Muscle of arm (tissue), 12 donors: ENCODE data around the gene ZFHX3. TPM values are rescaled to one million over a fixed set of nuclear protein-coding genes. Genes with fewer than 3 reads are reported as not detected.
A peak's percentile ranks its signal among the peaks of the same experiment; 100 is the strongest.

Experiments
- DNase-seq: peaks from one replicate; pipeline ENCODE4 v3.0.0-alpha.2; 2013
- polyA plus RNA-seq, 12 donors: library from polyadenylated mRNA; unstranded; fragments of 120-200 nt; gene quantifications; one replicate each; pipeline ENCODE4 v1.2.1, GENCODE V29; 2013; ENCODE audit not compliant: insufficient read length in 12 of 12

Gene ZFHX3
- polyA plus RNA-seq, 12 donors = 7.2 to 25.4 (median 9.7) TPM

DNA sequence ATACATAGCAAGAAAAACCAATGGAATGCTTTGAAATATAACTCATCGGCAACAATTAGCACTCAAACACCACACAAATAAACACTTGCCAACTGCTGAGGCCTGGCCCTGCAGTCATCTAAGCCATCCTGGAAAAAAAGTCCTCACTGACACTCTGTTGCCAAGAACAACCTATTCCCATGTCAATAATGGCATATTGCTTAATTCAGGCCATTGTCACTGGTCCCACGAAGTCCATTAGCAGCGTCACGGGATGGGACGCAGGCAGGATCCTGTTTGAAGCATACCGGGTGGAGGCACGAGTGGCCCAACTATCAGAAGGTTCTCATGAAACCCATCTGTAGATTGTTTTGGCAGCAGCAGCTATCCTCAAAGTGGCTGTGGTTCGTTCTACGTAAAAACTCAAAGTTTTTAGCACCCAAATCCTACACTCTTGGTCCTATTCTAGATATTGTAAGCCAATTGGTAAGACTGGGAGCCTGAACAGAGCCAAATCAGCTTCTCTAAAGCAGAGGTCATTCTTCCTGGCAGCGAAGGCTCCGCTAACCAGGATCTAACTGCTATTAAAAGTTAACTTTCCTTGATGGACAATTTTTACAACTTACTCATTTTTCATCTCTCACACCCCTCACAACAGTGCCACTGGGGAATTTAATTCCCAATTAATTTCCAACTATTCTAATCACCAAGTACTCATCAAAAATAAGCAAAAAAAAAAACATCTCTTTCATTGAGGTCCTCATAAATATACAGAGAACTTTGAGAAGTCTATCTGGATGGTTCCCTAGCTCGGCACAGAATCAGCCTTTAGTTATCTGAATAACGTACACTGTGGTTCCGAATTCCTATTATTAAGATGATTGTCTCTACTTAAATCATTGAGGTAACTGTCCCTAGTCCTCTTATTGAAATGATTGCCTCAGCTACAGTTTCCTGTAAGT is 91.5 kb downstream of the ZFHX3 start:
- no peak for DNase-seq

DNA sequence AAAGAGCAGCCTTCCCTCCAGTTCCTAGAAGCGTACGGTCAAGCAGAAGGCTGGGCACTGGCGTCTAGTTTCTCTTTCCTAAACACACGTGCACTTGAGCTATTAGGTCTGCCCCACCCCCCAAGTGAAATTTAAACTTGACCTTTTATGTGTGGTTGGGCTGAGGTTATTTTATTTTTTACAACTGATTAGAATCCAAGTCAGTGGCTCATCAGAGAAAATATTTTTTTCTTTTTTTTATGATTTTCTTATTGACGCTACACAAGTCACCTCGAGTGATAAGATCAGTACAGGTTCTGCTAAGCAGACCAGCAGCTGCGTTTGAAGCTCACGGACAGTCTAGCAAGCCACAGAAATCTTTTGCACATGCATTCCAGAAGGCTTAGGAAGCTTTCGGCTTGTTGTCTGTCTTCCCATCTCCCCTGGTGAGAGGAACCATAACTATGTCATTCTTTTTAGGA is 95.1 kb downstream of the ZFHX3 start:
- DNase-seq = no peak

DNA sequence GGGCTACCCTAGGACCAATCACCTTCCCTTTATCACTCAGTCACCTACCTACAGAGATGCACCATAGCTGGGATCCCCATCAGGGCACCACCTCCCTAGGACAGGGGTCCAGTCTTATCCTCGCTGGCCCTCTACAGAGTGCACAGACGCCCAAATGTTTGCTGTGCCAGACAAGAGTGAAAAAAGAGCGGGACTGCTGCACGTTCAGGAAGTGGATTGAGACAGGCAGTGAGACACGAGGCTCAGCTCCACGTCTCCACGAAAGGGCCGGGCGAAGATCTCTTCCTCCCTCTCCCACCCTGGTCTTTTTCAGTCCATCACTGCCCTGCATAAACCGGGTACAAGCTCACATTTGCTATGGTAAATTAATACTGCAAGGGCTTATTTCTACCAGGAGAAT is 95.5 kb downstream of the ZFHX3 start:
- no peak for DNase-seq

DNA sequence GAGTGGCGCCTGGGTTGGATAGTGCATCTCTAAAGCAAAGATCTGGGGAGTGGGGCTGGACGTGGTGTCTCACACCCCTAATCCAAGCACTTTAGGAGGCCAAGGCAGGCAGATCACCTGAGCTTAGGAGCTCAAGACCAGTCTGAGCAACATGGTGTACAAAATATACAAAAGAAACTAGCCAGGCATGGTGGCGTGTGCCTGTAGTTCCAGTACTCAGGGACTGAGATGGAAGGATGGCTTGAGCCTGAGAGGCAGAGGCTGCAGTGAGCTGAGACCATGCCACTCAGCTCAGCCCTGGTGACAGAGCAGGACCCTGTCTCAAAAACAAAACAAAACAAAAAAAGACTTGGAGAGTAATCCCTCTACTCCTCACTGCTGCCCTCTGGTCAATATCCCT is 96.0 kb downstream of the ZFHX3 start:
- DNase-seq = no peak

DNA sequence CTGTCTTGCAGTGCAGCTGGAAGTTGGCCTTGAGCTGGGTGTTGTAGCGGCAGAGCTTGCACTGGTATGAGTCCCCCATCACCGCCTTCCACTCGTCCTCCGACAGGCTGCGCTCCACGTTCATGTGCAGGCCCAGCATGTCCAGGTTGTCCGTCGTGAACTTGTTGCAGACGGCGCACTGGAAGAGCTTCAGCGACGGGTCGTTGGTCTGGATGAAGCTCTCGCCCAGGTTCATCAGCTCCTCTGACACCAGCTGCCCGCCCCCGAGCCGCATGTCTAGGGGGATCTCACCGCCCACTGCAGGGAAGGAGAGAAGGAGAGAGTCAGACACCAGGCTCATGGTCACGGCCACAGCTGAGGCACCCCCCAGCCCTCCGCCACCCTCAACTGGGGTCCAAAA is 97.3 kb downstream of the ZFHX3 start:
- no peak for DNase-seq

DNA sequence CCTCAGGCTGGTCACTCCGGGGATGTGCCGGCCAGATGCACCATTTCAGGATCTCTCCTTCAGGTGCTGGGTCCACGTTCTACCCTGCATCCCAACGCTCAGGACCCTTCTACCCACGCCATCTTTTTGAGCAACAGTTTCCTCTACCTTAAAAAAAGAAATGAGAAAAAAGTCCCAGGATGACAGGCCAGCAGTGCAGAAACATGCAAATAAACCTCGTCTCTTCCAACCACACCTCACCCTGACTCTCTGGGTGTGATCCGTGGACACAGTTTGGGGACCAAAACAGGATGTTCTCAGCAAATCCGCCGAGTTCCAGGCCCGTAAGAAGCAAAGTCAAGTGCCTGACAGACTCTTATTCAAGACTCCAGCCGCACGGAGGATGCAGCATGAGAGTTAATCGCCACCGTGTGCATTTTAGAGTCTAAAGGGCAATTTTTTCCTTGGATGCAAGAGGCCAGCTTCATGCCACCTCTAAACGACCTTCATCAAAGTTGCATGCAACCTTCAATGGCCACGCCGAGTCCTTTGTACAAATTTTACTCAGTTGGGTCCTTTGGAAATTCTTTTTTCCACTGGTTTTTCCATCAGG is 99.6 kb downstream of the ZFHX3 start:
- DNase-seq = no peak

DNA sequence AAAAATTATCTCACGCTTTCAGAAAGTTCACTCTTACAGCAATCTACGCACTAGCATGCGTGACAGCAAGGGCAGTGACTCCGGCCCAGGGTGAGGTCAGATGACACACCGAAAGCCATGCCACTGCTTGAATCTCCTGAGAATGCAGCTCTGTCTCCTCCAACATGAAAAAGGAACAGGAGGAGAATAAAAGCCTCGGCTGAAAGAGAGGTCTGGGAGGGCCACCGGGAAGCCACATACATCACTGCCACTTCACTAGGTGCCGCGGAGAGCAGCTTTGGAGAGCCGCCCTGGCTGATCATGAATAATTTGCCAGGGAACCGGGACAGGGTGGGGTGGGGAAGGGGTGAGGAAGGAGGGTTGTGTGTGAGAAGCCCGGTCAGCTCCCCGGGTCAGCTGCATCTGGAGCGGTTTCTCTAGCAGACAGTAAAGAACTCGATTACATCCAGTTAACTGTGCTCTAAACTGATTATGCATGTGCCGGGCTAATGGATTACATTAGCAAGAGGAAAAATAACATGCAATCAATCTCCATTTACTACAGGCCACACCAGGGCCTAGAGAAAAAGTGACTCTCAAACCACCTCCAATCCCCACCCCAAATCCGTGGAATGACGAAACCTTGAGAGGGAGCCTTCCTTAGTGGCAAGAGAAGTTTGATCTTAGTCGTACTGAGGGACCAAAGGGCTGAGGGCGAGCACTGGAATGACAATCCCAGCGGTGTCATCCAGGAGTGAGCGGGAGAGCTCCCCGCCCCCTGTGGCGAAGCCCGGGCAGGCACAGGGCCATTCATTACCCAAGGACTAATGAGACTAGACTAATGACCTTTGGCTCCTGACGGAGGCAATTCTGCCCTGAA is 100.3 kb downstream of the ZFHX3 start:
- DNase-seq = no peak

DNA sequence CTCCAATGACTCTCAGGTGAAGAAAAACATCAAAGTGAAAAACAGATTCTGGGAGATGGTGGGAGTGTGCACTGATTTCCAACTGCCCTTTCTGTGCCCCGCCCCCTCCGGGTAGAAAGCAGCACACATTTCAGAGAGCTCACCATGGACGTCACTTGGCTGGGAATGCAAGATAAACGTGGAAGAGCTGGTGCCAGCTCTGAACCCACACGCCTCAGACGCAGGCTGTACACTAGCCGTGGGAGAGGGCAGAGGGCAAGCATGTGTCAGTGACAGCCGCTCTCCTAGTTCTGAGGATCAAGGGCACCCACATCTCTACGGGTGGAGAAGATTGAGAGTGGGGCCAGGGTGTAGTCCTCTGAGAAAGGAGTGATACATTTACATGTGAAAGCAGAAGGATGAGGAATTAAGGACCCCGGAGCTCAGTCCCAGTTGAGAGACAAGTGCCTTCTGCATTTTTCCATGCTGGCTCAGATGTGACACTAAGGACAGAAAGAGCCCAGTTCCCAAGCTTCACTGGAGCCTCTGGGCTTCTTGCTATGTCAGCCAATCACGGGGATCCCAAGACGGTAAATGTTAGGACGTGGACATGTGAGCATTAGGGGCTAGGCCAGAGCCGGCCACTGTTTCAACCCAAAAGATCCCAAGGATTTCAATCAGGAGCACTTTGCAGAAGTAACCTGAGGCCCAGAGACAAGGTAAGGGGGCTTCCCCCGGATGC is 101.3 kb downstream of the ZFHX3 start:
- no peak for DNase-seq

DNA sequence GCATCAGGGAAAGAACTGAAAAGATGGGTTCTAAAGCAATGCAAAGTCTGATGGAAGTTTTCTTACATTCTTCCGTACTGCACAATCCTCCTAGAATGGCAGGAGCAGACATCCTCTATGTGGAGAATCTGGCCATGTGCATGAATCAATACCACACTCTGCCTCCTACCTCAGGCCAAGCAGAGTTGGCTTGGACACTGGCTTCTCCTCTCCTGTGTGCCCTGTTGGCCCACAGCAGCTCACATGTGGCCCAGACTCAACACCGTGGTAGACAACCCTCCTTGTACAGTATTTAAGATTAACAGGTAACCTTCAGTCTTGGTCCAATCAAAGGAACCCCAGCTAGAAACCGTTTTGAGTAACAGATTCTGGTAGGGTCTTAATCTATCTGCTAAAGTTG is 101.9 kb downstream of the ZFHX3 start:
- DNase-seq = no peak

DNA sequence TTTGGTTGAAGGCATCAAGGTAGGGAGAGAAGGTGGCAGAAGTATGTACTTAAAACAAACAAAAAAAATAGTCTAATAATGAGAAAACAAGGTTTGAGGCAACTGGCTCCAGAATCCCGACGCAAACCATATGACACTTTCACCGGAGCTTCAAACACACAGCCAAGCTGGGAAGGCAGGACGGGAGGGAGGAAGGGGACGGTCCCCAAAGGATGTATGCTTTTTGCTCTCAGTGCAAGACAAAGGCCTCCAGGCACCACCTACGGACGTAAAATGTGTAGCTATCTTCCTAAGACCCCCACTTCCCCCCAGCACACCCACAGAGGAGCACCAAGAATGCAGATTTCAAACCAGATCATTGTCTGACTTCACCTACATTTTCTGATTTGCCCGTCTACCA is 102.3 kb downstream of the ZFHX3 start:
- no peak for DNase-seq

DNA sequence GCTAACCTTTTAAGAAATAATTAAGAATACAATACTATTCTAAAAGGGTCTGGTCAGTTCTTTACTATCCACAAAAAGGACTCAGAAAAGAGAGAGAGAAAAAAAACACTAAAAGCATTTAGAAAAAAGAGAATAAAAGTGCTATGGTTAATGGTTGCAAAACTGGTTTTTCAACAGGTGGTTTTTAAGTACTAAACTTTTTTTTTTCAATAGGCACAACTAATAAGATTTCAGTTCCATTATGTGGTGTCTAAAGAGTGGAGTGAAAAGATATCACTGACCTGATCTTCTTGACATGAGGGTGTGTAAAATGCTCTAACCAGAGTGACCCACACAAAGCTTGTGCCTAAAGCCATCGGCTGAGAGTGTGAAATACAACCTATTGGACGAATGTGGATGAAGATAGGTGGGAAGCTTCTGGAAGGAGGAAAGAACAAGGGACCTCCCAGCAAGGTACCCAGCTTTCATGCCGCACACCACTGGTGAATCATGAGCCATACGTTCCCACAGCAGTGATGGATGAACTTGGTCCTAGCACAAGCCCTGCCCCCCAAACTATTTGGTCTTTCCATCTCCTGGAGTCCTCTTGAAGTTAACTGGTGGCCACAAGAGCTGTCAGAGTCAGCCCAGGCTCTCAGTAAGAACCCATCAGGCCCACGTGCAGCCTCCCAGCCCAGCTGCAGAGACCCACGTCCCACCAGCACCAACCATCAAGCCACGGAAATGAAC is 103.0 kb downstream of the ZFHX3 start:
- DNase-seq = no peak

DNA sequence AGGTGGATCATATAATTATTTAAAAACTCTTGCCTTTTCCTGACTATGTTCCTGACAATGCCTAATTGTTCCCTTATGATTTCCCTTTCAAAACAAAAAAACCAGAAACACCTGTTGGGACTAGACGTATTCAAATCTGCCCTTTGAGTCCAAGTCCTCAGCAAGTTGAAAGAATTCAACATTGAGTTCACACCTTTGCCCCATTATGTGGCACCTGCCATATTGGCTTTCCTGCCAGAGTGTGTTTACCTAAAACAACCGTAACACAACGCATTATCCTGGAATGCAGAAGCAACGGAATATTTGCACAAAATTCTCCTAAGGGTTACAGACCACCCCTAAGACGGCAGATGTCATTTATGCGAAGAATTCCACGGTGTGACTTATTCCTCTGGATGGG is 105.9 kb downstream of the ZFHX3 start:
- DNase-seq = no peak

DNA sequence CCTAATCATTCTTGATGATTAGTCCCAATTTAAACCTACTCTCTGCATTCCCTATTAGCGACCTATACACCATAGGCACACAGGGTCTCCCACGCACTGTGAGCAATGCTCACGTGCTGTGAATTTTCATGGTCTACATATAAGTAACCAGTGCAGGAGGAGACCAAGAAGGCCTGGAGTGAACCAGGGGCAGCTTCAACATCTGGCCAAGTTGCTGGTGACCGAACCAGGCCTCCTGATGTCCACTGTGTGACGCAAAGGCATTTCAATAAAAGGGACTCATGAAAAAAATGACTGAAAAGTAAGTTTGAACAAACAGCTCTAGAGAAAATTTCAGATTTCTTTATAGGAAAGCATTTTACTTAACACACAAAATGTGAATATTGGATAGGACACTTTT is 107.0 kb downstream of the ZFHX3 start:
- DNase-seq = no peak

DNA sequence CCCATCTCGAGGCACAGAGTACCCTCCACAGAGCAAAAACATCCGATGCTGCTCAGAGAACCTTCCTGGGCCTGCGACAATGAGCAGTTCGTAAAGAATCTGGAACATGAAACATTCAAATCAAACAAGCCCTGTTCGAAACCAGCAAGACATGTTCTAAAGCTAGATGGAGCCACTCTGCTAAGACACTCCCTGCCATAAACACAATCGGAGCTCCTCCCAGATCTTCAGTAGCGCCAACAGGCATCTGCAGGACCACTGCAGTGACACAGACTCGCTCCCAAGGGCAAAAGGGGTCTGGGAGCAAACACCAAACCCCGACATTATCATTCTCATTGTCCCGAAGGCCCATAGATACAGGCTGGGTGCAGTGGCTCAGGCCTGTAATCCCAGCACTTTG is 108.7 kb downstream of the ZFHX3 start:
- peak; percentile 66 for DNase-seq

DNA sequence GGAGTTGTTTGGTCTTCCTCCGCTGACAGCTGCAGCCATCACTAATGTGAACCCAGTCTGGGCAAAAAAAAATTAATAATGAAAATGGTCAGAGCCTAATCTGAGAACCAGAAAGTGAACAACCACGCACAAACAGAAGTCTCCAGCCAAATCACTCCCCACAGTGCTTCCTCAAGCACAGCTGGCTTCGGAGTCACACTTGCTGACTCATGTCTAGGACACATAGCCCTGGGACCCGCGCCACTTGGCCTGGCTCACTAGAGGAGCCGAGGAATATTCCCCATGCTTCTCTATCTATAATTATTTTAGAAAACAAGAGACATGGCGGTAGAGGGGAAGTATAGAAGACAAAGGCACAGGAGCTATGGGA is 109.1 kb downstream of the ZFHX3 start:
- peak; percentile 90 for DNase-seq

DNA sequence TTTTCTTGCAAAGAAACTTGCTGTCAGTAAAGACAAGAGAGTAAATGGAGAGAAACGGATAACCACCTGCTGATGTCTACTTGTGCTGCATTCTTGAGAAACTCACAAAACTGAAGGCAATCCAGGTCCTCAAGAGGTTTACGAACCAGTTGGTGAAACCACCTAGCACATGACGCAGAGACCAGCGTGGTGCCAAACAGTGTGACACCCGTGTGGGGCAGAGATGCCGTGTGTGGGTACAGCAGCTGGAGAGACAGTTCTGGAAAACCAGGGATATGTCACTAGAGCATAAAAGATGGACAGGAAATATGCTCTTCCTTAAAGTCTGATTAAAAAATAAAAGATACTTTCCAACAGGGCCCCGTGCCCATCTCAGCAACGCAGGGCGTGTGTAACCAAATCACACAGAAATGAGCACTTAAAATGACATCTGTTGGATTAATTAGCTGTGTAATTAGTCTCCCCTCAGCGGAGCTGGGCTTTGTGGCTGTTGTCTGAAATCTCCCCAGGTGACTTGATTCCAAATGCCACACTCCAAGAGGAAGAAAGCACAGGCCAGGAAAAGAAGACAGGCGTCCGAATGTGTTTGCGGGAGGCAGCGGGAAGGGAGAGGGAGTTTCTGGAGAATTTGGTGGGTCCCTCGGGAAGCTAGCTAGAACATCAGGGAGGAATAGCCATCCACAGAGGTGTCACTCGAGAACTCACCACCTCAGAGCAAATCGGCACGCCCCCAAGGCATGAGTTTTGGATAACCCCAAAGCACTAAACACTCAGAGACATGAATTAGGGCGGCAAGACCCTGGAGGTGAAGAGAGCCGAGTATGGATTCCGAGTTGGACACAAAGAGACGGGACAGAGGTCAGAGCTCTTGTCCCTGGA is 109.8 kb downstream of the ZFHX3 start:
- DNase-seq = no peak

DNA sequence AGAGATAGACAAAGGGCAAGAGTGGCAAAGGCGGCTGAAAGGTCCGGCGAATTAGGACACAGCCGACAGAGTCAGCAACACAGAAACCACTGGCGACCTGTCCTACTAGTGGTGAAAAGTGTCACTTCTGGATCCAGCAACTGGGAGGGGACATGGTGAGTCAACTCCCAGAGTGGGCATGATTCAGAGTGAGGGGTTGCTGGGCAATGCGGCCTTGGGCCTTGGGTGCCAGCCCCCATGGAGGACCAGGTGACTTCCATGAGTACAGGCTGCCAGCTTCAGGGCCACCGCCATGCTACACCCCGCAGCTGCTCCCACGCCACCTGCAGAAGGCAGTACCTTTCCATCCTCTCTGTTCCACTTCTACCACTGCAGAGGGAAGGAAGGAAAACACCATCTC is 110.6 kb downstream of the ZFHX3 start:
- DNase-seq = no peak

DNA sequence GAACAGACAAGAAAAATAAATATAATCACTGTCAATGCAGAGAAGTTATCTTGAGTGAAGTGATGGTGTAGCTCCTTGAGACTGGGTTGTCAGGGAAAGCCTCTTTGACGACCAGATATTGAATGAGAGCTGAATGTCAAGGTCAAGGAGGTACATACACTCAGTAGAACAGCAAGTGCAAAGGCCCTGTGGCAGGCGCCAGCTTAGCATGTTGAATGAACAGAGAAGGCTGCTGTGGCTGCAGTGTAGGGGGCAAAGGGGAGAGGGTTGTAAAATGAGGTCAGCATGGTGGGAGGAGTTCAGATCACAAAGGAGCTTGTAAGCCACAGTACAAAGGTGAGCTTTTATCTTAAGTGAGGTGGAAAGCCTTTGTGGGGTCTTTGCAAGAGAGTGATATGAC is 111.5 kb downstream of the ZFHX3 start:
- DNase-seq = no peak

DNA sequence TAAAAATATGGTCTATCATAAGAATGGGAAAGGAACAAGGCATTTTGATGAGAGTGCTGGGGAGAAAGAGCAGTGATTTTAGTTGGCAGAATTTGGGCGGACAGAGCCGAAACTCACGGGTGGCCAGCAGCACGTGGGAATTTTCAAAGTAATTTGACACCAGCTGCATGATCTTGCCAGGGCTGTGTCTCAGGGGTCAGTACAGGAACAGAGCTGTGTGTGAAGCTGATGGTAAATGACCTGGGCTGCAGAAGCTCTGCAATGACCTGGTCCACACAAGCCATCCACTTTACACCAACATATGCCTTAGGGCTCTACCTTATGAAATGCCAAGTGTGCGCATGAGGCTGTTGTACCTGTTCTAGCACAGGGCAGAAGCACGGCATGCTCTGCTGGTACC is 112.0 kb downstream of the ZFHX3 start:
- DNase-seq = no peak
